Panc1 (cell line): ENCODE measurements around the gene SSH2. TPM values are rescaled to one million over a fixed set of nuclear protein-coding genes. Genes with fewer than 3 reads are reported as not detected.

Experiments
- ATAC-seq: fragments of 200-7000 bp; cut with Tn5 transposase; 2 replicates; pipeline ENCODE4 v1.9.1; 2020; ENCODE audit warnings: mild to moderate bottlenecking, moderate library complexity
- BruUV-seq: library from RNA; stranded (reverse); fragments of 400-500 nt; replicated peaks from 2 replicates; lab custom pipeline; 2021; lab: Mats Ljungman, UMichigan
- CTCF ChIA-PET: fragments of 300-600 bp; sonication (Branson Sonifier 250); formaldehyde crosslinking; loops from one replicate; lab custom pipeline; 2022; ENCODE audit warnings: antibody characterized with exemption; lab: Charles Lee
- POLR2A ChIA-PET: fragments of 300-600 bp; sonication (Branson Sonifier 250); formaldehyde crosslinking; loops from one replicate; lab custom pipeline; 2022; ENCODE audit warnings: antibody characterized with exemption; lab: Charles Lee
- DNase-seq: peaks from one replicate; pipeline ENCODE4 v3.0.0-alpha.2; 2010; ENCODE audit warnings: low read depth, low spot score
- H3K27ac ChIP-seq: 2 replicates; pipeline ENCODE4 v1.5.1; 2011; ENCODE audit warnings: mild to moderate bottlenecking, low read length, inconsistent platforms
- H3K27me3 ChIP-seq: fragments of 200-500 bp; sonication (Bioruptor generic); 2 replicates; pipeline ENCODE4 v1.6.0; 2014; ENCODE audit warnings: low read length, inconsistent platforms; ENCODE audit not compliant: control insufficient read depth, insufficient read depth
- H3K36me3 ChIP-seq: fragments of 200-500 bp; sonication (Bioruptor generic); 2 replicates; pipeline ENCODE4 v1.5.1; 2014; ENCODE audit warnings: inconsistent platforms, mild to moderate bottlenecking, low read length, moderate library complexity; ENCODE audit not compliant: control insufficient read depth, insufficient read depth
- H3K4me1 ChIP-seq: 2 replicates; pipeline ENCODE4 v1.5.1; 2011; ENCODE audit warnings: inconsistent platforms, mild to moderate bottlenecking, low read length, moderate library complexity; ENCODE audit not compliant: control insufficient read depth, insufficient read depth
- H3K4me3 ChIP-seq, 2 experiments: 2 replicates each; pipeline ENCODE4 v1.5.1; 2011 to 2012; ENCODE audit warnings: low read depth in 2 of 2, low read length in 2 of 2, mild to moderate bottlenecking in 2 of 2, inconsistent platforms in 1 of 2, moderate library complexity in 1 of 2
- H3K9me3 ChIP-seq: fragments of 200-500 bp; sonication (Bioruptor generic); 2 replicates; pipeline ENCODE4 v1.5.1; 2014; ENCODE audit warnings: low read depth, mild to moderate bottlenecking, inconsistent platforms, low read length, moderate library complexity; ENCODE audit not compliant: control insufficient read depth, insufficient read depth
- CTCF ChIP-seq: fragments of 450-650 bp; IDR thresholded peaks from 2 replicates; pipeline ENCODE4 v1.5.1; 2017; ENCODE audit warnings: mild to moderate bottlenecking
- POLR2AphosphoS5 ChIP-seq: IDR thresholded peaks from 2 replicates; pipeline ENCODE4 v1.6.1; 2012; ENCODE audit warnings: mild to moderate bottlenecking, low read depth, low read length, moderate library complexity
- REST ChIP-seq, 2 experiments: IDR thresholded peaks; 2 replicates each; pipeline ENCODE4 v1.6.1; 2011 to 2012; ENCODE audit warnings: low read depth in 2 of 2, control low read depth in 1 of 2, low read length in 1 of 2, mild to moderate bottlenecking in 1 of 2, moderate library complexity in 1 of 2; ENCODE audit not compliant: insufficient read depth in 1 of 2
- SIN3A ChIP-seq: IDR thresholded peaks from 2 replicates; pipeline ENCODE4 v1.6.1; 2012; ENCODE audit warnings: low read depth, mild to moderate bottlenecking, low read length, moderate library complexity, borderline replicate concordance; ENCODE audit not compliant: insufficient read depth
- TCF7L2 ChIP-seq: IDR thresholded peaks from 2 replicates; pipeline ENCODE4 v1.6.1; 2011; ENCODE audit warnings: mild to moderate bottlenecking, low read depth, low read length, inconsistent platforms
- in situ Hi-C: cut with HindIII; loops from 2 replicates; pipeline ENCODE4 v1.10.0; 2016; ENCODE audit warnings: low sequenced_read_pairs, low pct_unique_long_range_greater_than_20kb
- intact Hi-C: fragments of 100-400 bp; cut with micrococcal nuclease; formaldehyde crosslinking; loops from one replicate; pipeline ENCODE4 v1.10.0; 2022; ENCODE audit not compliant: unreplicated experiment
- total RNA-seq: library from RNA; stranded (reverse); gene quantifications from one replicate; pipeline ENCODE4 v1.2.1, GENCODE V29; 2021; ENCODE audit not compliant: unreplicated experiment

The SSH2 gene
- total RNA-seq, 1 experiment from 2014 or later: 30.6 TPM

GRCh38 chr17:29589524-29590410, 340.3 kb downstream of the SSH2 start, which contains the start of gene GIT1:
Gene GIT1, minus strand, starts transcription at chr17:29589648. Its CDS starts 270 bp downstream, at chr17:29589378.
- POLR2A ChIA-PET: no interaction called here
- TF ChIP-seq SIN3A (peak; percentile 80; the same call in 1 of the 2 replicates), REST (IDR thresholded peaks at IDR 0.05; ENCODE audit: insufficient read depth in 1 of 2, low read depth in 2 of 2, low read length in 1 of 2) (no peak)
- Histone ChIP-seq H3K4me1 (peaks cover 58% of the 10 kb centered on the region), H3K27ac (peak within 1 kb of the TSS; percentile 96), H3K36me3 (peaks cover 5% of the 10 kb centered on the region; the same call in 1 of the 2 replicates), H3K27me3 (no peaks in the 10 kb centered on the region), H3K4me3 (peak within 1 kb of the TSS; percentile 77 to 92), H3K9me3 (no peaks in the 10 kb centered on the region)
- ATAC-seq (peak; percentile 69), DNase-seq (no peak)
- intact Hi-C loops: no loop called here
- BruUV-seq: no TSS peak
- in situ Hi-C loops: no loop called here
- CTCF ChIA-PET: interaction anchor here (1.1 kb wide), 1 partner anchor 9 kb away, joined by 5 read pairs; no protein-coding TSS in a partner anchor

- ATAC-seq: peak; percentile 1
Observed at GRCh38 chr17:29588562-29589411, 341.2 kb downstream of the SSH2 start.

More at GRCh38 chr17:29588562-29589411, 341.2 kb downstream of the SSH2 start:
- TF ChIP-seq SIN3A (no peak), POLR2AphosphoS5 (no peak), TCF7L2 (no peak), REST (IDR thresholded peaks at IDR 0.05; ENCODE audit: insufficient read depth in 1 of 2, low read depth in 2 of 2, low read length in 1 of 2) (no peak), CTCF (no peak)
- peak overlapping the region; percentile 82 for H3K27ac ChIP-seq
- H3K27me3 ChIP-seq: no peaks in the 10 kb centered on the region
- peaks cover 50% of the 10 kb centered on the region for H3K4me1 ChIP-seq
- intact Hi-C loops: no loop called here
- ChIA-PET CTCF (interaction anchor here (0.5 kb wide), 1 partner anchor 750 kb away, joined by 3 read pairs; no protein-coding TSS in a partner anchor), POLR2A (interaction anchor here (0.6 kb wide), 1 partner anchor 224 kb away, joined by 3 read pairs; no protein-coding TSS in a partner anchor)
- no TSS peak for BruUV-seq
- in situ Hi-C loops: no loop called here
- no peaks in the 10 kb centered on the region for H3K9me3 ChIP-seq
- peaks cover 5% of the 10 kb centered on the region; the same call in 1 of the 2 replicates for H3K36me3 ChIP-seq
- DNase-seq: no peak
- H3K4me3 ChIP-seq: peak overlapping the region; percentile 77 to 92
